ENCODE measurements around the gene SDHD.
"Not testable (repeated sequence)": the region's sequence is repeated elsewhere in the genome, so short reads cannot be mapped to it uniquely, and the experiment has no call there.

SDHD gene

GRCh38 chr11:112085822-112086421, 751 bp upstream of the SDHD start:
- no peak for DNase-seq (ENCODE audit: insufficient read length, low spot score)
- no peak for TF ChIP-seq CTCF (IDR thresholded peaks at IDR 0.05; ENCODE audit: insufficient read depth, missing control alignments)
- FAIRE-seq, result no peak

GRCh38 chr11:112087212-112087611, 539 bp downstream of the SDHD start:
- FAIRE-seq (no peak), DNase-seq (ENCODE audit: insufficient read length, low spot score) (no peak)
- TF ChIP-seq CTCF (IDR thresholded peaks at IDR 0.05; ENCODE audit: insufficient read depth, missing control alignments), result no peak

- not testable (repeated sequence) for FAIRE-seq
Measured at GRCh38 chr11:112095302-112095701, 8.6 kb downstream of the SDHD start.

GRCh38 chr11:112096194-112096593, 9.5 kb downstream of the SDHD start:
- DNase-seq (ENCODE audit: insufficient read length, low spot score) (no peak), FAIRE-seq (no peak)
- no peak for TF ChIP-seq CTCF (IDR thresholded peaks at IDR 0.05; ENCODE audit: insufficient read depth, missing control alignments)

More at GRCh38 chr11:112095302-112095701, 8.6 kb downstream of the SDHD start:
- DNase-seq (ENCODE audit: insufficient read length, low spot score), result not testable (repeated sequence)

- DNase-seq (ENCODE audit: insufficient read length, low spot score) (no peak), FAIRE-seq (no peak)
- no peak for TF ChIP-seq CTCF (IDR thresholded peaks at IDR 0.05; ENCODE audit: insufficient read depth, missing control alignments)
Measured at GRCh38 chr11:112097734-112098528, 11.3 kb downstream of the SDHD start.

- no peak for TF ChIP-seq CTCF (IDR thresholded peaks at IDR 0.05; ENCODE audit: insufficient read depth, missing control alignments)
- no peak for DNase-seq (ENCODE audit: insufficient read length, low spot score)
- FAIRE-seq, result no peak
Measured at GRCh38 chr11:112100462-112100861, 13.8 kb downstream of the SDHD start.

GRCh38 chr11:112103446-112103845, 16.8 kb downstream of the SDHD start:
- peak; percentile 6 for FAIRE-seq
- DNase-seq (ENCODE audit: insufficient read length, low spot score), result no peak
- no peak for TF ChIP-seq CTCF (IDR thresholded peaks at IDR 0.05; ENCODE audit: insufficient read depth, missing control alignments)
